HG03095 (cell line): ENCODE results near the gene MICU1.
"Not testable (repeated sequence)": the region's sequence is repeated elsewhere in the genome, so short reads cannot be mapped to it uniquely, and the experiment has no call there.

Source experiments
- ATAC-seq: cut with Tn5 transposase; IDR thresholded peaks from one replicate; pipeline ENCODE4 v1.9.1; 2021; ENCODE audit warnings: moderate library complexity; ENCODE audit not compliant: unreplicated experiment

The MICU1 gene

GRCh38 chr10:72331575-72332422, 294.1 kb downstream of the MICU1 start:
- no peak for ATAC-seq

- no peak for ATAC-seq
Measured at GRCh38 chr10:72330069-72330426, 295.8 kb downstream of the MICU1 start.

GRCh38 chr10:72329290-72330068, 296.4 kb downstream of the MICU1 start:
- ATAC-seq = no peak

- no peak for ATAC-seq
Measured at GRCh38 chr10:72328829-72329204, 297.1 kb downstream of the MICU1 start.

GRCh38 chr10:72328045-72328828, 297.6 kb downstream of the MICU1 start:
- no peak for ATAC-seq

GRCh38 chr10:72326665-72327603, 298.9 kb downstream of the MICU1 start:
- ATAC-seq = not testable (repeated sequence)

- not testable (repeated sequence) for ATAC-seq
Measured at GRCh38 chr10:72325243-72326175, 300.4 kb downstream of the MICU1 start.

GRCh38 chr10:72323771-72324191, 302.1 kb downstream of the MICU1 start:
- ATAC-seq = no peak

- no peak for ATAC-seq
Measured at GRCh38 chr10:72323108-72323749, 302.6 kb downstream of the MICU1 start.

GRCh38 chr10:72322280-72323058, 303.4 kb downstream of the MICU1 start:
- no peak for ATAC-seq

GRCh38 chr10:72322030-72322279, 303.9 kb downstream of the MICU1 start:
- ATAC-seq = no peak

GRCh38 chr10:72321248-72322029, 304.4 kb downstream of the MICU1 start:
- no peak for ATAC-seq

GRCh38 chr10:72320676-72321247, 305.1 kb downstream of the MICU1 start:
- peak; percentile 64 for ATAC-seq

- ATAC-seq = peak; percentile 48
Measured at GRCh38 chr10:72319416-72320254, 306.2 kb downstream of the MICU1 start.

- no peak for ATAC-seq
Measured at GRCh38 chr10:72318418-72319262, 307.2 kb downstream of the MICU1 start.
